Kidney epithelial cell (primary cell): ENCODE results near the gene PTPN13. TPM values are rescaled to one million over a fixed set of nuclear protein-coding genes. Genes with fewer than 3 reads are reported as not detected.

ENCODE experiments used
- DNase-seq: peaks from one replicate; pipeline ENCODE4 v3.0.0-alpha.2; 2010; ENCODE audit warnings: low read depth
- H3K27me3 ChIP-seq: 2 replicates; pipeline ENCODE4 v1.6.0; 2011; ENCODE audit warnings: low read length; ENCODE audit not compliant: control insufficient read depth, insufficient read depth
- H3K36me3 ChIP-seq: 2 replicates; pipeline ENCODE4 v1.5.1; 2011; ENCODE audit warnings: low read length; ENCODE audit not compliant: control insufficient read depth, insufficient read depth
- H3K4me3 ChIP-seq: 2 replicates; pipeline ENCODE4 v1.5.1; 2011; ENCODE audit warnings: low read depth, mild to moderate bottlenecking, control low read depth, low read length
- total RNA-seq: library from RNA; depleted of rRNA; stranded (reverse); fragments of >200 nt; gene quantifications from 2 replicates; pipeline ENCODE4 v1.2.3, GENCODE V29; 2015
- TF ChIP-seq, protein P1 (sequence below): IDR thresholded peaks from 2 replicates; pipeline ENCODE4 v1.5.1; 2011; ENCODE audit warnings: mild to moderate bottlenecking, moderate library complexity, low read length, control low read depth, inconsistent platforms; ENCODE audit not compliant: insufficient read depth, poor library complexity, severe bottlenecking

PTPN13 gene
- total RNA-seq, 1 donor from 2014 or later: 20.1 TPM

DNA sequence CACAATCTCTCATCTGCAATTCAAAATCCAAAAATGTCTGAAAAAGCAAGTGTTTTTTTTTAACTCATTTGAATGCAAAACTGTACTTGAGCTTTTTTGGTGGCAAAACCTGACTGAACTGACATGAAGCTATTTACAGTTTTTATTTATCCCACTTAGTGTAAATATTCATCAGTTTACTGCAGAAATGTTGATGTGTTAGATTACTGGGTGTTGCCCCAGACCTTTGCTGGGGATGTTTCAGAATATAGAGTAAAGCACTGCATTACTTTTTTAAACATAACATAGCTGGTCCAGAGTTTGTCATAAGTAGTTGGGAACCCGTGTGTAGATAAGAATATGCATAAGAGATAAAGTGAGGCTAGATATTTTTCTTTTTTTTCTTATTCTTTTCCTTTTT lies 27.3 kb downstream of the PTPN13 start:
- no peak overlapping the region for H3K4me3 ChIP-seq
- TF ChIP-seq, protein P1, sequence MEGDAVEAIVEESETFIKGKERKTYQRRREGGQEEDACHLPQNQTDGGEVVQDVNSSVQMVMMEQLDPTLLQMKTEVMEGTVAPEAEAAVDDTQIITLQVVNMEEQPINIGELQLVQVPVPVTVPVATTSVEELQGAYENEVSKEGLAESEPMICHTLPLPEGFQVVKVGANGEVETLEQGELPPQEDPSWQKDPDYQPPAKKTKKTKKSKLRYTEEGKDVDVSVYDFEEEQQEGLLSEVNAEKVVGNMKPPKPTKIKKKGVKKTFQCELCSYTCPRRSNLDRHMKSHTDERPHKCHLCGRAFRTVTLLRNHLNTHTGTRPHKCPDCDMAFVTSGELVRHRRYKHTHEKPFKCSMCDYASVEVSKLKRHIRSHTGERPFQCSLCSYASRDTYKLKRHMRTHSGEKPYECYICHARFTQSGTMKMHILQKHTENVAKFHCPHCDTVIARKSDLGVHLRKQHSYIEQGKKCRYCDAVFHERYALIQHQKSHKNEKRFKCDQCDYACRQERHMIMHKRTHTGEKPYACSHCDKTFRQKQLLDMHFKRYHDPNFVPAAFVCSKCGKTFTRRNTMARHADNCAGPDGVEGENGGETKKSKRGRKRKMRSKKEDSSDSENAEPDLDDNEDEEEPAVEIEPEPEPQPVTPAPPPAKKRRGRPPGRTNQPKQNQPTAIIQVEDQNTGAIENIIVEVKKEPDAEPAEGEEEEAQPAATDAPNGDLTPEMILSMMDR: no peak
- no peaks in the 10 kb centered on the region for H3K36me3 ChIP-seq
- H3K27me3 ChIP-seq: no peaks in the 10 kb centered on the region
- no peak for DNase-seq

- Histone ChIP-seq H3K36me3 (no peaks in the 10 kb centered on the region), H3K27me3 (no peaks in the 10 kb centered on the region), H3K4me3 (no peak overlapping the region)
- no peak for DNase-seq
- TF ChIP-seq, protein P1: no peak
These were observed 32.0 kb downstream of the PTPN13 start for GRCh38 chr4:86626066-86626465.

- no peaks in the 10 kb centered on the region for H3K27me3 ChIP-seq
- no peak for DNase-seq
- H3K4me3 ChIP-seq: no peak overlapping the region
- H3K36me3 ChIP-seq: no peaks in the 10 kb centered on the region
- TF ChIP-seq, protein P1: no peak
These were observed 33.5 kb downstream of the PTPN13 start for GRCh38 chr4:86627462-86628135.

DNA sequence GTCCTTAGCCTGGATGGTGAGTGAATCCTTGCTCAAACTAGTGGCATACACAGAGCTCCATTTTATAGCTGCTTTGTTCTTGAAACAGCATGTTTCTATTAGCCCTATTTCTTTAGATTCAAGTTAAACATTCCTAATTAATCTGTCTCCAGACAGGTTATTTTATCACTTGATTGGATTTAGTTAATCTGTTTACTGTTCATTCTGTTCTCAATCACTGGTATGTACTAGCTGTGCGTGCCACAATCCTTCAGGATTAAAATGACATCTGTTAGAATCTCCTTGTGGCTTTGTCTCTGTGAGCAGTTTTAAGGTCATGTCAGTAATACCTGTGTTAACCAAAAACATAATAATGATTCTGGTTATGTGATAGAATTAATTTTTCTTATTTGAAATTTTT lies 36.5 kb downstream of the PTPN13 start:
- Histone ChIP-seq H3K27me3 (no peaks in the 10 kb centered on the region), H3K36me3 (no peaks in the 10 kb centered on the region), H3K4me3 (no peak overlapping the region)
- no peak for DNase-seq
- TF ChIP-seq, protein P1: no peak

DNA sequence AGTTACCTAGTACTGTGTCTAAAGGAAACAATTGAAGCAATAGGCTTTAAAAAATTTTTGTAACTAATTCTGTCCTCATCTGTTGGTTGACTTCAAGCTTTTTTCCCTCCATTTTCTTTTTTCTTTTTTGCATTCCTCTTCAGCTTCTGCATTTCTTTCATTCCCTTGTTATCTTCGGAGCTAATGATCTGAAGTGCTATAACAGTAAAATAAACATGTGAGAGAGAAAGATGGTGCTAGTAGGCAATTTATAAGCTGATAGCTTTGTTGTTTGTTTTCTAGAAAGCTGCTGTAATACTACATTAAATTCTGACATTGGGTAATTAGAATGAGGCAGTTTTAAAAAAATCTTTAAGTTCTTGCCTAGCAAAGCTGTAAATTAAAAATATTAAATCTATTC lies 37.1 kb downstream of the PTPN13 start:
- no peak for DNase-seq
- Histone ChIP-seq H3K27me3 (no peaks in the 10 kb centered on the region), H3K36me3 (no peaks in the 10 kb centered on the region), H3K4me3 (no peak overlapping the region)
- TF ChIP-seq, protein P1: no peak

DNA sequence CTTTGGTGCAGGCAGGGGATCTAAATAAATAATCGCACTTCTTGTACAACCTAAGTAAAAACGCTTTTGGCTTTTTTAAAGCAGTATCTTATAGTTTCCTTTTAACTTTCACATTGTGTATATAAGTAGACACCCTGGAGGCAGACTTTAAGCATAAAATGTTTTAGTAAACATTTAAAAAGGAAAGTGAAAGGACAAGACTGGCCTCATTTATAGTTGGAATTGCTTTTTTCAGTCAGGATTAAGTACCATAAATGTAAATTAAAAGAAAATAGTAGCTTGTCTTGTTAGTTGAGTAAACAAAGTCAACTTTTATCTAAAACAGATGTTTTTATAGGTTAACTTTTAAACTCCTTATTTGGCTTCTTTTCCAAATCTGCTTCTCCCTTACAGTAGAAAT lies 39.7 kb downstream of the PTPN13 start:
- no peaks in the 10 kb centered on the region for H3K36me3 ChIP-seq
- H3K27me3 ChIP-seq: no peaks in the 10 kb centered on the region
- no peak for DNase-seq
- H3K4me3 ChIP-seq: no peak overlapping the region
- TF ChIP-seq, protein P1: no peak
